Activated naive CD4-positive, alpha-beta T cell treated with anti-CD3 and anti-CD28 coated beads, Interleukin-2, amount 50 U/mL, for 16 hours (primary cell): ENCODE results near the gene ATP6V0E1.
A peak's percentile ranks its signal among the peaks of the same experiment; 100 is the strongest.

ENCODE experiments used
- DNase-seq: peaks from one replicate; pipeline ENCODE4 v3.0.0-alpha.2; 2020

ATP6V0E1 gene

GRCh38 chr5:172983542-172984243, at the start of gene ATP6V0E1:
Gene ATP6V0E1, plus strand, starts transcription at chr5:172983771. Its CDS starts 90 bp downstream, at chr5:172983861.
- peak; percentile 96 for DNase-seq

DNA sequence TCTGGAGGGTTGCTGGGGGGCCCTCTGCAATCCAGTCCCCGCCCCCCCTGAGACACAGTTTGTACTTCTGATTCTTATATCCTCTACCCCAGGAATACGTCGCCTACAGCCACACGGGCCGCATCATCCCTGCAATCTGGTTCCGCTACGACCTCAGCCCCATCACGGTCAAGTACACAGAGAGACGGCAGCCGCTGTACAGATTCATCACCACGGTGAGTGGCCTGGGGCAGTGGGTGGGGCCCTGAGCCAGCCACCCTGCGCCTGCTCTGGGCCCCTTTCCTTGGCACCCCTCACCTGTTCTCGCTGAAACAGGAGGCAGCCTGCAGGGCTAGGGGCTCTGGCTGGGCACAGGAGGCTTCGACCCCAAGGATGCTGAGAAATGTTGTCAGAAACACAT, 48.5 kb upstream of the ATP6V0E1 start:
- DNase-seq: no peak

- DNase-seq: no peak
Observed at GRCh38 chr5:172936401-172936800, 47.2 kb upstream of the ATP6V0E1 start.

DNA sequence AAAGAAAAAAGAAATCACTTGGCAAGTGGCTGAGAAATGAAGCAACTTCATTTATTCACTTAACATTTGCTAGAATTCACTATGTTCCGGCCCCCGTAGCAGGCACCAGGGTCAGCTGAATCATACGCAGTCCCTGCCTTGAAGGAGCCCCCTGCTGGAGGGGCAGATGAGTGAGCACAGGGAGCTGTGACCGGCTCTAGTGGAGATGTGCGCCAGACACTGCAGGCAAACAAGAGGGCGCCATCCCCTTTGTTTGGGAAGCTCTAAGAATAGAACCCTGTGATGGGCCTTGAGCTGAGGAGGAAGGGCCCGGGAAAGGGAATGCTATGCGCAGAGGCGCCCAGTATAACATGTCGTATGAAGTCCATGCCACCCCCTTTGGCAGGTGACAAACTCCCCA, 44.5 kb upstream of the ATP6V0E1 start:
- no peak for DNase-seq

DNA sequence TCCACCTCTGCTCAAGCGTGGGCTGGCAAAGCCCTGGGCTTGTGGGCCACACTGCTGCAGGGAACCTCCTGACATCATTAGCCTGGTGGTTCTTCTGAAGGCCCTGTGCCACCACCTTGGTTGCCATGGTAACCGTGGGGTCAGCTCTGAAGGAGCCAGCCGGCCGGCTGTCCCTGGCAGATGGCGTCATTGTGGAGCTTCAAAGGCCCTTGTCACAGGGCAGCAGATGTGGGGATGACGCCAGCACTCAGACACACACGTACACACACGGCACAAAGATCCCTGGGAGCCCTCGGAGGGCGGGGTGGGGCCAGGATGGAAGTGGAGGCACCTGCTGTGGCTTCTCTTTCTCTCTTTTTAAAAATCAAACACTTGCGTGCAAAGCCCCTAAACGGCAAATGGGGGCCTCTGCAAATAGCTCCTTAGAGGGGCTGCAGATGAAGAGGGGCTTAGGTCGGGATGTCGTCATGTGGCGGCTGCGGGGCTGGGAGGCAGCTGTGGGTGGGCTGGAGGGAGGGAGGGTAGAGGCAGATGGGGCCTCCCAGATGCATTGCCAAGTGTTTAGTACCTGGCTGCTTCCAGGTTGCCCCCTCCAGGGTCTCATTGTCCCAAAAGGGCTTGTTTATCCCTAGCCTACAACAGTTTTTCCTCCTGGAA, 43.8 kb upstream of the ATP6V0E1 start:
- no peak for DNase-seq

DNA sequence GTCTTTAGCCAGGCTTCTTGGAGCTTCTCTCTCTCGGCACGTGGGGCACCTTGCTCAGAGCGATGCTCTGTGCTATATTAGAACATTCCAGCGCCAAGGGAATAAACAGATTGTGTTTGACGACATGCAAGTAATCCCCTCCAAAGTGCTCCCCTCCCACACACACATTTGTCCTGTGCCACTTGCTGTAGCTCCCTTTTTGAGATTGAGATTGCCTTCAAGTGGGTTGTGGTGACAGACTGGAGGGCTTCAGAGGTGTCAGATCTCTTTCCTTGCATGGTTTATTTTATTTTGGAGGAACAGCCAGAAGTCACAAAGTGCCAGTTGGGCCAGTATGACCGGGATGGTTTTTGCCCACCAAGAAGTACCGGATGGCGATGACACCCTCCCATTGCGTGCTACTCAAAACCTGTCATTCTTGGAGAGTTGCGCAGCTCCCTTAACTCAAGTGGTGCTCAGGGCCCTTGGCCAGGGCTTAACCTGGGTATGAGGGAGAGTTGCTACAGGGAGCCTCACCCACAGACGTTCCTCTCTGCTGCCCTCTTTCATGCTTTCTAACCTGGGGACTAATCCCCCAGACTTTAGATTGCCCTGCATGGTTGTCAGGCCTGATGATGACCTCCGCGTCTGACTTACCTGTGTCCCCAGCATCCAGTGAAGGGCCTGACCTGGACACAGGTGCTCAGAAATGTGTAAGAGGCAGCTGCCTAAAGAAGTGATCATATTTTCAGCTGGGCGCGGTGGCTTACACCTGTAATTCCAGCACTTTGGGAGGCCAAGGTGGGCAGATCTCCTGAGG, 43.1 kb upstream of the ATP6V0E1 start:
- no peak for DNase-seq

DNA sequence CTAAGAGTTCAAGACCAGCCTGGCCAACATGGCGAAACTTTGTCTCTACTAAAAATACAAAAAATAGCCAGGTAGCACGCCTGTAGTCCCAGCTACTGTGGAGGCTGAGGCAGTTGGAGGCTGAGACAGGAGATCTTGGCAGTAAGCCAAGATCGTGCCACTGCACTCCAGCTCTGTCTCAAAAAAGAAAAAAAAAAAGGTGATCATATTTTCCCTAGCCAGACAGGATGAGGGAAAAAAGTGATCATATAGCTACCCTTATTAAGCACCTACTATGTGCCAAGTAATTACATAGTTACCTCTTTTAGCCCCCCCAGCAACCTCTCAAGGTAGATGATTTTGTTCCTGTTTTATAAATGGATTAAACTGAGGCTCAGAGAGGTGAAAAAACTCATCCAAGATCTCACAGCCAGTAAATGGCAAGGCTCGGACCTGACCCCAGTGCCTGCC, 42.5 kb upstream of the ATP6V0E1 start:
- DNase-seq: no peak

DNA sequence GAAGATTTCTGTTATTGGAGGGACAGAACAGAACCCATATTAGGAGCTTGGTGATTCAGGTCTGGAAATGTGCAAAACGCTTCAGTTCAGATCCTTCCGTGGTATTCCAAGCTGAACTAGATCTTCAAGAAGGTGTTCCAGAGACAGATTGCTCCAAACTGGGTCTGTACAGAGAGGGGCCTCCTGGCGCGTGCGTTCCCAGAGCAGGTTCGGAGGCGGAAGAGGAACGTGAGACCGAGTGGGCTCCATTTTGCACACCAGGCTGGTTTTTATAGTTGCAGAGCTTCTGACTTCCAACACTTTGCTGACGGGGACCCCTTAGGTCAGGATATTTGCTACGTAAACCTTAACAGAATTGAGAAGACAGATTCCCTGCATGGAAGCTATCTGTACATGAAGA, 41.0 kb upstream of the ATP6V0E1 start:
- DNase-seq: no peak

- DNase-seq: no peak
Observed at GRCh38 chr5:172943283-172943841, 40.2 kb upstream of the ATP6V0E1 start.

DNA sequence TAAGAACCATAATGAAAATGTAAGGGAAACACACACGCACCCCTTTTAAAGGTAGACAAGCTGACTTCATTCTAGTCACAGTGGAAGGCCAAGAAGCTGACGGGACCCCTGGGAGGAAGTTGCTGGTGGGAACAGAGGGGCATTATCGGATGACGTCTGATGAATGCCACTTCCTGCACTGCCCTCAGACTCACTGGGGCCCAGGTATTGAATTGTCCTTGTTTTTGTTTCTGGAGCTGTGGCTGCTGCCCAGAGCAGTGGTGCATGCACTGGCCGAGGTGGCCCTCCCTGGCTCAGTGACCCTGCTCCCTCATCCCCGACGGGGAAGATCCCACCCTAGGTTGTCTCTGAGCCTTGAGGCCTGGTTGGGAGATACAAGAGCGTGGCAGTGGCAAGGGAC, 39.7 kb upstream of the ATP6V0E1 start:
- no peak for DNase-seq

DNA sequence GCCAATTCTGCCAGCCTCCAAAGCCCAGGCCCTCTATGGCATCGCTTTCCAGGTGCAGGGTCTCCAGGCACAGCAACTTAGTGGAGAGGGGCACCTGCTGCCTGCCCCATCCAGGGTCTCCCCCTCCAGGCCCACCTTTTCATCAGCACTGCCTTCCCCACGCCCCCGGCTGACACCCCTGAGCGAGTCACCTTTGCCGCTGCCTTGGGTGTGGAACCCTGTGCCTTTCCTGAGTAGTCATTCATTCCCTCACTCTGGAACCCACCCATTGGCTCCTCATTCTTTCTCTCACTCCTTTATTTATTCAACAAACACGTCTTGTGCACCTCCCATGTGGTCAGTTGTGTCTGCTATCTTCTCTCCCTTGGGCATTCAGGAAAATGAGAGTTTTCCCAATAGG, 38.8 kb upstream of the ATP6V0E1 start:
- DNase-seq: no peak

DNA sequence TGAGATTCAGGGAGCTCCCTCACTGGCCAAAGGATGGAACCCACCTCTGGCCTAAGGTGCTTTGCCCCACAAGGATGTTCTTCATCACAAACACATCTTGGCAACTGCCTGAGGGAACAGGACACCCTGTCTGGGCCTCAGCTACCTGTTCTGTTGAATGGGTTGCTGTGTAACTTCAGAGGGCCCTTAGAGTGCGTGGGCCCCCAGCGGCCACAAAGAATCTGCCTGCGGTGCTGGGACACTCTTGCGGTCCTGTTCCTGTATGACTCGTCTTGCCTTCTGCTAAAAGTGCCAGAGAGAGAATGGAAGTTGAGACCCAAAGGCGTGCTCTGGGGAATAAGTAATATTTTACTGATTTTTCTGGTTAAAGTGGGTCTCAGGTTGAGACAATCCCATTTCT, 38.4 kb upstream of the ATP6V0E1 start:
- no peak for DNase-seq

- no peak for DNase-seq
Observed at GRCh38 chr5:172946146-172946545, 37.4 kb upstream of the ATP6V0E1 start.

DNA sequence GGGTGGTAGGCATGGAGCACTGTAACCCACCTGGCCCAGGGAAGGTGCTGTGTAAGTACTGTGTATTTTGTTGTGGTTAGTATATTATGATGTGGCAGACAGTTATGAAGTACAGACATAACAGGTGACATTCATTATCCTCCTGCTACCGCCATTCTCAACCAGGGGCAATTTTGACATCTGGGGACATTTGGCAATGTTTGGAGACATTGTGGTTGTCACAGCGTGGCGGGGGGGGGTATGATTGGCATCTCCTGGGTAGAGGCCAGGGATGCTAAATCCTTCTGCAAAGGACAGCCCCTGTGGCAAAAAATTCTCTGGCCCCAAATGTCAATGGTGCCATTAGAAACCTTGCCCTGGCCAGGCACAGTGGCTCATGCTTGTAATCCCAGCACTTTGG, 34.1 kb upstream of the ATP6V0E1 start:
- no peak for DNase-seq

- no peak for DNase-seq
Observed at GRCh38 chr5:172950176-172950965, 33.2 kb upstream of the ATP6V0E1 start.

DNA sequence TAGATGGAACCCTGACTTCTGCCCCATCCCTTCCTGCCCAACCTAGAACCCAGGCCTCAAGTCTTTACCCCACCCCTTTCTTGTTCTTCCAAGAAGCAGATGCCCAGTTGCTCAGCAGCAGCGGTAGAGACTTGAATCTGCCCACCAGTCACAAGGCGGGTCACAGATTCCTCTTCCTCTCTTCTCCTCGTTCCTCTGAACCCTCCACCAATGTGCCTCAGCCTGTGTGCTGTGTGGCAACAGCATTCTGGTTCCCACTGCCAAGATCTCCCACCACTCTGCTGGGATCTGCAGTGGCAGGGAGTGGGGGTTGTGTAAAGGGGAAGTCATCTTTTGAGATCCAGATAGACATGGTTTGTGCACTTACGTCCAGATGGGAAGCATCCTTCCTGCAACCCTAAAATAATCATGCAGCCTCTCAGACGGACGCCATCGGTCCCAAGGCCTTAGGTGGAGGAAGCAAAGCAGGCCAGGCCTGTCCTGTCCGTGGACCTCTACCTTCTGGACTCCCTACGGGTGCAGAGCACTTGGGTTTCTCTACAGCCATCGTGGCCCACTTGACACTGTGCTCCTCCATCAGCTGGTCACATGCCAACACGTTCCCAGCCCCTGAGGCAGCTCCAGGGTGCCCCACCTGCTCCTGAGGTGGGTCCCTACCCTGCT, 32.1 kb upstream of the ATP6V0E1 start:
- DNase-seq: no peak

GRCh38 chr5:172952034-172952511, 31.5 kb upstream of the ATP6V0E1 start:
- DNase-seq: no peak

DNA sequence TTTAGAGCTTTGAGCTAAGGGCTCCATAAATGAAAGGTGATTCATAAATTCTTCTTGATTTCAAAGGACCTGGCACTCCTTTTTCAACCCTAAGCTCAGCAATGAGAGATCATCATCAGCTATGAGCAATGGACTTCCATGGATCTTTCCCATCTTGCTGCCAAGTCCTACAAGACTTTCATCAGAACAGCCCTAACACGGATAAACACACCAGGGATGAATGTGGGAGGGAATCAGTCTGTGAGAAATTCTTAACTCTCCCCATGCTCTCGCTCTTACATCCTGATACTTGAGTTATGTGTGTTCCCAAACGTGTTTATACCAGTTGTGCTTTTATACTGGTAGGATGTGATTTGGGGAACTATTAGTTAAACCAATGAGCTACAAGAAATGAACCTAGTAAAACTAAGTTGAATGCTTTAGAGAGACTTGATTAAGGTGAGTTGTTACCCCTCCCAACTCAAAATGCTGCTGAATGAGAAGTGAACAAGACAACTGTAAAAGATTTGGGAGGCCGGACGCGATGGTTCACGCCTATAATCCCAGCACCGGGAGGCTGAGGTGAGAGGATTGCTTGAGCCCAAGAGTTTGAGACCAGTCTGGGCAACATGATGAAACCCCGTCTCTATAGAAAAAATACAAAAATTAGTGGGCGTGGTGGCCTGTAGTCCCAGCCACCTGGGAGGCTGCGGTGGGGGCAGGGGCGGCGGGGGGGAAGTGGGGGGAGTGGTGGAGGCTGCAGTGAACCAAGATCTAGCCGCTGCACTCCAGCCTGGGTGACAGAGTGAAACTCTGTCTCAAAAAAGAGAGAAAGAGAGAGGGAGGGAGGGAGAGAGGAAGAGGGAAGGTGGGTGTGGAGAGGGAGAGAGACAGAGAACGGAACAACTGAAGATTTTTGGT, 29.5 kb upstream of the ATP6V0E1 start:
- DNase-seq: no peak

GRCh38 chr5:172954751-172955159, 28.8 kb upstream of the ATP6V0E1 start:
- DNase-seq: no peak

DNA sequence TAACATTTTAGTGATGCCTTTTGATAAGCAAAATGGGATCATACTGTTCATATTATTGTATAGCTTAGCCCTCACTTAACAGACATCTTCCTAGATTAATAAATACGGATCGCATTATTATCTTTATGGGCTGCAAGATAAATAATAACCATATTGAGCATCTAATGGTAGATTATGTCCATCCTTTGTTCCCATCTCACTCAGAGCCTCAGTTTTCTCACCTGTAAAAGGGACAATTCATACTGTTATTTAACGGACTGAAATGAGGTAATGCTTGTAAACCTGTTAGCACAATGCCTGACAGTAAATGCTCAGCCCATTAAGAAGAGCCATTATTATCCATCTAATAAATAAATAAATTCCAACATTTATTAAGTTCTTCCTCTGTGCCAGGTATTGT, 27.3 kb upstream of the ATP6V0E1 start:
- DNase-seq: no peak

GRCh38 chr5:172956936-172957335, 26.6 kb upstream of the ATP6V0E1 start:
- no peak for DNase-seq
